AG08395 (cell line): ENCODE measurements around the gene NOP9.

ENCODE experiments used
- DNase-seq: peaks from one replicate; pipeline ENCODE4 v3.0.0; 2012; ENCODE audit warnings: mixed read lengths, low spot score

NOP9 gene

GRCh38 chr14:24299255-24300191 is at the start of gene NOP9, which contains the start of gene DHRS1:
TSS of gene NOP9 (plus strand) at chr14:24299850. CDS start at chr14:24299955, 105 bp downstream.
TSS of gene DHRS1 (minus strand) at chr14:24299780. CDS start at chr14:24299106, 674 bp downstream.
- peak; percentile 97 for DNase-seq

- DNase-seq: no peak
Observed at GRCh38 chr14:24250354-24250753, 49.3 kb upstream of the NOP9 start.

- DNase-seq: peak; percentile 54
Observed at GRCh38 chr14:24251880-24252288, 47.8 kb upstream of the NOP9 start.

- no peak for DNase-seq
Observed at GRCh38 chr14:24252289-24253124, 47.1 kb upstream of the NOP9 start.

- no peak for DNase-seq
Observed at GRCh38 chr14:24253936-24254335, 45.7 kb upstream of the NOP9 start.

- no peak for DNase-seq
Observed at GRCh38 chr14:24254630-24255392, 44.8 kb upstream of the NOP9 start.

GRCh38 chr14:24255438-24255837 is 44.2 kb upstream of the NOP9 start:
- no peak for DNase-seq

- DNase-seq: no peak
Observed at GRCh38 chr14:24255931-24256711, 43.5 kb upstream of the NOP9 start.

- DNase-seq: no peak
Observed at GRCh38 chr14:24256960-24257359, 42.7 kb upstream of the NOP9 start.

- DNase-seq: no peak
Observed at GRCh38 chr14:24258119-24258518, 41.5 kb upstream of the NOP9 start.

GRCh38 chr14:24258548-24259265 is 40.9 kb upstream of the NOP9 start:
- DNase-seq: no peak

- DNase-seq: peak; percentile 81
Observed at GRCh38 chr14:24259282-24260025, 40.2 kb upstream of the NOP9 start.

- no peak for DNase-seq
Observed at GRCh38 chr14:24260026-24260779, 39.4 kb upstream of the NOP9 start.

GRCh38 chr14:24260780-24261157 is 38.9 kb upstream of the NOP9 start:
- no peak for DNase-seq

- DNase-seq: no peak
Observed at GRCh38 chr14:24261256-24261968, 38.2 kb upstream of the NOP9 start.

- no peak for DNase-seq
Observed at GRCh38 chr14:24261969-24262327, 37.7 kb upstream of the NOP9 start.

GRCh38 chr14:24262821-24263733 is 36.6 kb upstream of the NOP9 start, which contains the start of gene TGM1:
TSS of gene TGM1 (minus strand) at chr14:24263177. CDS start at chr14:24262352, 825 bp downstream.
- DNase-seq: no peak
